ENCODE data around the gene RTN4IP1. TPM values are rescaled to one million over a fixed set of nuclear protein-coding genes. Genes with fewer than 3 reads are reported as not detected.

RTN4IP1 gene
- total and polyA plus RNA-seq, 2 of the 13 experiments (the other 11 are each of a cell fraction or from before 2014, with no cell fraction given), result 5.5 to 17.2 TPM

DNA sequence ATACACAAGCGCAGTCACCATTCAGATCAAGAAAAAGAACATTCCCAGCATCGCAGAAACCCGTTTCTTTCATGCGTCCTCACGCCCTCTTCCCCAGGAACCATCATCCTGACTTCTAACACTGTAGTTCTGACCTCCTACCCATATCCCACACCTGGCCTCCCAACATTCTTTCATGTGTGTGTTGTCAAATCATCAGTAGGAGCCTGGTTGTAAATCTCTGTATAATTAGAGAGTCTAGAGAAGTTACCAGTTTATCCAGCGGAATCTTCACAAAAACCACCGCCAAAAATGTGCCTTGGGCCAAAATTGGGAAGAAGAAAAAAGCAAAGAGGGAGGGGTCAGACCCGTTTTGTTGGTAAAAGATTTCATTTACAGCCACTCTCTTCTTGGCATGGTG is 91.6 kb downstream of the RTN4IP1 start:
- H3K27me3 ChIP-seq (ENCODE audit: control insufficient read depth in 1 of 2, insufficient read depth in 2 of 2, low read length in 2 of 2), result no peaks in the 10 kb centered on the region
- intact Hi-C loops (cut with micrococcal nuclease; ENCODE audit: unreplicated experiment) (no loop called here), in situ Hi-C loops (cut with HindIII; ENCODE audit: extremely low pct_ligation_motif_present, low pct_unique_long_range_greater_than_20kb) (no loop called here)
- TF ChIP-seq RELA (CRISPR knock-in tag; IDR thresholded peaks at IDR 0.05) (no peak), ZNF660 (CRISPR knock-in tag; IDR thresholded peaks at IDR 0.05; ENCODE audit: borderline replicate concordance, low read depth) (no peak), NR1H2 (CRISPR knock-in tag; IDR thresholded peaks at IDR 0.05; ENCODE audit: borderline replicate concordance, low read depth) (no peak), SIX1 (CRISPR knock-in tag; IDR thresholded peaks at IDR 0.05; ENCODE audit: borderline replicate concordance) (no peak), ZNF782 (CRISPR knock-in tag; IDR thresholded peaks at IDR 0.05; ENCODE audit: borderline replicate concordance) (no peak), ZBTB38 (CRISPR knock-in tag; IDR thresholded peaks at IDR 0.05) (no peak), GABPA (IDR thresholded peaks at IDR 0.05; ENCODE audit: low read depth, low read length) (no peak), GABPA (CRISPR knock-in tag; IDR thresholded peaks at IDR 0.05; ENCODE audit: low read depth) (no peak), NFIC (IDR thresholded peaks at IDR 0.05; ENCODE audit: low read length) (no peak), YY1 (IDR thresholded peaks at IDR 0.05; ENCODE audit: insufficient read depth, insufficient replicate concordance, low read depth, low read length) (no peak), FOXM1 (CRISPR knock-in tag; IDR thresholded peaks at IDR 0.05) (no peak), ZNF567 (CRISPR knock-in tag; IDR thresholded peaks at IDR 0.05; ENCODE audit: borderline replicate concordance) (no peak), FOXA3 (CRISPR knock-in tag; IDR thresholded peaks at IDR 0.05) (no peak)
- TF ChIP-seq, protein P1, sequence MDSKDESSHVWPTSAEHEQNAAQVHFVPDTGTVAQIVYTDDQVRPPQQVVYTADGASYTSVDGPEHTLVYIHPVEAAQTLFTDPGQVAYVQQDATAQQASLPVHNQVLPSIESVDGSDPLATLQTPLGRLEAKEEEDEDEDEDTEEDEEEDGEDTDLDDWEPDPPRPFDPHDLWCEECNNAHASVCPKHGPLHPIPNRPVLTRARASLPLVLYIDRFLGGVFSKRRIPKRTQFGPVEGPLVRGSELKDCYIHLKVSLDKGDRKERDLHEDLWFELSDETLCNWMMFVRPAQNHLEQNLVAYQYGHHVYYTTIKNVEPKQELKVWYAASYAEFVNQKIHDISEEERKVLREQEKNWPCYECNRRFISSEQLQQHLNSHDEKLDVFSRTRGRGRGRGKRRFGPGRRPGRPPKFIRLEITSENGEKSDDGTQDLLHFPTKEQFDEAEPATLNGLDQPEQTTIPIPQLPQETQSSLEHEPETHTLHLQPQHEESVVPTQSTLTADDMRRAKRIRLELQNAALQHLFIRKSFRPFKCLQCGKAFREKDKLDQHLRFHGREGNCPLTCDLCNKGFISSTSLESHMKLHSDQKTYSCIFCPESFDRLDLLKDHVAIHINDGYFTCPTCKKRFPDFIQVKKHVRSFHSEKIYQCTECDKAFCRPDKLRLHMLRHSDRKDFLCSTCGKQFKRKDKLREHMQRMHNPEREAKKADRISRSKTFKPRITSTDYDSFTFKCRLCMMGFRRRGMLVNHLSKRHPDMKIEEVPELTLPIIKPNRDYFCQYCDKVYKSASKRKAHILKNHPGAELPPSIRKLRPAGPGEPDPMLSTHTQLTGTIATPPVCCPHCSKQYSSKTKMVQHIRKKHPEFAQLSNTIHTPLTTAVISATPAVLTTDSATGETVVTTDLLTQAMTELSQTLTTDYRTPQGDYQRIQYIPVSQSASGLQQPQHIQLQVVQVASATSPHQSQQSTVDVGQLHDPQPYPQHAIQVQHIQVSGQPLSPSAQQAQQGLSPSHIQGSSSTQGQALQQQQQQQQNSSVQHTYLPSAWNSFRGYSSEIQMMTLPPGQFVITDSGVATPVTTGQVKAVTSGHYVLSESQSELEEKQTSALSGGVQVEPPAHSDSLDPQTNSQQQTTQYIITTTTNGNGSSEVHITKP (CRISPR knock-in tag; IDR thresholded peaks at IDR 0.05; ENCODE audit: low read depth), result no peak
- TF ChIP-seq, protein P2, sequence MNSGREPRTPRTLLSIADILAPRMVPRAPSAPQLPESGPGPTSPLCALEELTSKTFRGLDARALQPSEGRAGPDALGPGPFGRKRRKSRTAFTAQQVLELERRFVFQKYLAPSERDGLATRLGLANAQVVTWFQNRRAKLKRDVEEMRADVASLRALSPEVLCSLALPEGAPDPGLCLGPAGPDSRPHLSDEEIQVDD (CRISPR knock-in tag; IDR thresholded peaks at IDR 0.05; ENCODE audit: borderline replicate concordance), result no peak
- no peak overlapping the region for H3K4me3 ChIP-seq (replicated peaks in 1 of 3; ENCODE audit: insufficient read depth in 1 of 3, low read depth in 2 of 3, low read length in 3 of 3)
- H4K20me1 ChIP-seq (ENCODE audit: insufficient read depth, low read length), result no peaks in the 10 kb centered on the region
- peaks cover 32% of the 10 kb centered on the region for H3K4me1 ChIP-seq (ENCODE audit: insufficient read depth, low read length)
- POLR2A ChIA-PET, result no interaction called here
- WGBS (ENCODE audit: low lambda C conversion rate), result 84% methylated on average over 8 of the region's 8 CpGs
- DNase-seq (ENCODE audit: low spot score) (no peak), FAIRE-seq (no peak), ATAC-seq (no peak)
- CTCF ChIA-PET (ENCODE audit: low intra/inter-chr PET ratio, low total read pairs), result no interaction called here
- peaks cover 7 to 16% of the 10 kb centered on the region in 2 experiments; a peak in 4 of 5 replicates for H3K36me3 ChIP-seq (replicated peaks in 1 of 2; ENCODE audit: control insufficient read depth in 1 of 2, insufficient read depth in 2 of 2, low read length in 2 of 2)
- no peak overlapping the region for H2AFZ ChIP-seq (ENCODE audit: low read length)
- H3K27ac ChIP-seq (ENCODE audit: extremely low read length, insufficient read depth, low read length), result no peak overlapping the region
- H3K79me2 ChIP-seq (ENCODE audit: insufficient read depth, low read length), result no peaks in the 10 kb centered on the region
- H3K4me2 ChIP-seq (ENCODE audit: low read depth, low read length), result no peak overlapping the region
- BruUV-seq (replicated peaks), result no TSS peak
- no peaks in the 10 kb centered on the region for H3K9me3 ChIP-seq (ENCODE audit: low read length)
- no peak overlapping the region for H3K9ac ChIP-seq (ENCODE audit: insufficient read depth, low read depth, low read length)

Data from HepG2 (cell line).